AG04449 (cell line): Measurements from ENCODE around the gene NRIP3.
A peak's percentile ranks its signal among the peaks of the same experiment; 100 is the strongest.

ENCODE experiments used
- CTCF ChIA-PET: fragments of 350-600 bp; formaldehyde crosslinking; extraction: SDS; loops from one replicate; lab custom pipeline; 2021; ENCODE audit warnings: antibody characterized with exemption; lab: Yijun Ruan, JAX
- POLR2A ChIA-PET: fragments of 400-600, 350-600 bp; formaldehyde crosslinking; extraction: SDS; loops from one replicate; lab custom pipeline; 2020; ENCODE audit warnings: antibody characterized with exemption, inconsistent platforms; lab: Yijun Ruan, JAX
- DNase-seq: peaks from one replicate; pipeline ENCODE4 v3.0.0-alpha.2; 2010; ENCODE audit warnings: low read depth, low spot score
- H3K4me3 ChIP-seq: 2 replicates; pipeline ENCODE4 v1.5.1; 2011; ENCODE audit warnings: low read depth, mild to moderate bottlenecking, control low read depth, low read length
- CTCF ChIP-seq: IDR thresholded peaks from one replicate; pipeline ENCODE4 v1.5.1; 2011; ENCODE audit warnings: mild to moderate bottlenecking, moderate library complexity, low read length, control low read depth, inconsistent platforms; ENCODE audit not compliant: insufficient read depth; ENCODE audit errors: missing control alignments

NRIP3 gene

GRCh38 chr11:8964324-8965320, 39.2 kb downstream of the NRIP3 start, which contains the start of gene TMEM9B:
Gene TMEM9B, minus strand, starts transcription at chr11:8964442. Its CDS starts 129 bp downstream, at chr11:8964313.
- TF ChIP-seq CTCF, result no peak
- no peak for DNase-seq
- H3K4me3 ChIP-seq, result peak within 1 kb of the TSS; percentile 87
- POLR2A ChIA-PET, result interaction anchor here (0.6 to 1.3 kb wide), 3 partner anchors 58 to 282 kb away, joined by 3 to 4 read pairs (median 3); partner anchors contain the start of genes RPL27A and TRIM66
- CTCF ChIA-PET, result interaction anchor here (0.9 to 3.0 kb wide), 6 partner anchors 8 to 244 kb away, joined by 3 to 17 read pairs (median 6); partner anchors contain the start of gene NRIP3

DNA sequence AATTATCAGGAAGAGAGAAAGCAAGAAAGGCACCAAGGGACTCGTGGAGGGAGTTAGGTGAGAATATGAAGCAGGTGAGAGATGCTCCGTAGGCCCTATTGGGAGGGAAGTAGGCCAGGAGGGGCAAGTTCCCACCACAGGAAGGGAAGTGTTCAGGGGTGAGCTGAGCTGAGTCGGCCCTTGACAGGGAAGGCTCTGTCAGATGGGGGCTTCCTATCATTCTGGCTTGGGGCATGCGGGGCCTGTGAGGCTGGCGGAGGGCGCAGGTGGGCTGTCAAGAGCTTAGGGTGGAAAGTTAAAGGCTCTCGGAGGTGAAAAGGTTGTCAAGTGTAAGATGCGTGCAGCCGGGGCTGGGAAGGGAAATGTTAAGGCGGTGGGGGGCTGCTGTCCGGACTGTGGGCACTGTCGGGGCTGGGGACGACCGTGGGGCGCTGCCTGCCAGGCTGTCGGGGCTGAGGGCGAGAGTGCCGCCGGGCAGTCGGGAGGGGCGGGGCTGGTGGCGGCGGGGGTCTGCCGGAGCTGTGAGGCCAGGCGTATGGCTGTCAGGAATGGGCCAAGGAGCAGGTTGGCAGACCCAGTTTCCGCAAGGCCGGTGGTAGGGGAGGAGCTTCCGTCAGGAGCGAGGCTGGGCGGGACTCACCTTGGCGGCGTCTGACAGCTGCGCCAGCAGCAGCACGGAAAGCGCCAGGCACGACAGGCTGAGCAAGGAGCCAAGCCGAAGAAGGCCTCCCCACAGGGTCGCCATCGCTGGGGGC, 40.1 kb downstream of the NRIP3 start:
- ChIA-PET CTCF (interaction anchor here (0.9 to 3.0 kb wide), 6 partner anchors 9 to 244 kb away, joined by 3 to 17 read pairs (median 6); partner anchors contain the start of gene NRIP3), POLR2A (interaction anchor here (0.6 to 1.3 kb wide), 3 partner anchors 37 to 282 kb away, joined by 3 read pairs; partner anchors contain the start of genes RPL27A and TRIM66)
- peak overlapping the region; percentile 87 for H3K4me3 ChIP-seq
- DNase-seq, result no peak
- no peak for TF ChIP-seq CTCF

- H3K4me3 ChIP-seq, result peak overlapping the region; percentile 87
- ChIA-PET CTCF (interaction anchor here (1.1 to 3.0 kb wide), 4 partner anchors 48 to 243 kb away, joined by 3 to 17 read pairs (median 12); no protein-coding TSS in a partner anchor), POLR2A (no interaction called here)
- no peak for DNase-seq
- TF ChIP-seq CTCF, result no peak
These were observed 41.0 kb downstream of the NRIP3 start for GRCh38 chr11:8962841-8963240.

DNA sequence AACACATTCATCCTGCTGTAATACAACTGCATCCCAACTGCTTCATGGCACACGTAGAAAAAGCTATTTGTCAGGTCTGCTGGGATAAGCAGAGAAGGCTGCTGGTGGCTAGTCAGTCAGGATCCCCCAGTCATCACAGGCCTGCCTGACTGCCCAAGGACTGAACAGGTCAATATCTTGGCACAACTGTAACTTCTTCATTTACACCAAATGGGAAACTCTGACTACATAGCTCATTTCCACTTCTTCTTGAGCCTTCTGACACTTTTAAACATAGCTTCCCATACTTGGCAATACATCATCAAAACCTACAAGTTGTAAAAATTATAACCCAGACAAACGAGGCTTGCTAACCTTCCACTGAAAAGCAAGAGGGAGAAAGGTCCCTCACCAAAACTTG, 42.4 kb downstream of the NRIP3 start:
- POLR2A ChIA-PET, result no interaction called here
- no peak for DNase-seq
- CTCF ChIA-PET, result interaction anchor here (0.7 to 4.6 kb wide), 19 partner anchors 8 to 546 kb away, joined by 3 to 83 read pairs (median 8); partner anchors contain the start of genes AKIP1 and ASCL3
- H3K4me3 ChIP-seq, result no peak overlapping the region
- TF ChIP-seq CTCF, result no peak

GRCh38 chr11:8959546-8960166, 44.1 kb downstream of the NRIP3 start:
- ChIA-PET CTCF (interaction anchor here (0.7 to 4.6 kb wide), 54 partner anchors 10 to 767 kb away, joined by 3 to 83 read pairs (median 4); partner anchors contain the start of genes AKIP1, ASCL3 and C11orf16), POLR2A (interaction anchor here (0.8 to 1.3 kb wide), 6 partner anchors 25 to 278 kb away, joined by 3 to 5 read pairs (median 3); partner anchors contain the start of gene TRIM66)
- DNase-seq, result peak; percentile 69
- TF ChIP-seq CTCF, result peak; percentile 51
- H3K4me3 ChIP-seq, result no peak overlapping the region
